ENCODE results near the gene SCAF8.

Gene SCAF8

DNA sequence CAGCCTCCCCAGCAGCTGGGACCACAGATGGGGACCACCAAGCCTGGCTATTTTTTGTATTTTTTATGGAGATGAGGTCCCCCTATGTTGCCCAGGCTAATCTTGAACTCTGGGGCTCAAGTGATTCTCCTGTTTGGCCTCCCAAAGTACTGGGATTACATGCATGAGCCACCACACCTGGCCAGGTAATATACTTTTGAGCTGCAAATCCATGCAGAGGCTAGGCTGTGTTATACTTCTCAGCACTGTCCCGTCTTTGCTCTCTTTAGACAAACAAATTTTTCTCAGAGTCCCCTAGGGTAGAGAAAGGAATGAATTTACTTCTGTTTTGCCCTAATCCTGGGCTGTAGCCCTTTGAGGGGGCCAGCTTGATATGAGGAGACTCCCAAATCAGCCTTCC lies 13.4 kb upstream of the SCAF8 start:
- Histone ChIP-seq H3K4me3 (ENCODE audit: low read length) (no peak overlapping the region), H4K20me1 (ENCODE audit: insufficient read depth, low read length) (no peaks in the 10 kb centered on the region), H3K27me3 (replicated peaks; ENCODE audit: insufficient read depth, low read length) (no peaks in the 10 kb centered on the region), H3F3A (ENCODE audit: insufficient read depth, low read length) (no peaks in the 10 kb centered on the region), H3K4me2 (ENCODE audit: low read depth, low read length) (no peak overlapping the region), H3K27ac (ENCODE audit: low read length) (no peak overlapping the region), H3K9ac (ENCODE audit: low read length) (no peak overlapping the region), H3K9me3 (replicated peaks; ENCODE audit: insufficient read depth, low read length) (no peaks in the 10 kb centered on the region), H3K9me2 (replicated peaks; ENCODE audit: insufficient read depth, low read length) (no peaks in the 10 kb centered on the region), H3K4me1 (ENCODE audit: low read length) (no peaks in the 10 kb centered on the region), H2AFZ (ENCODE audit: low read length) (no peak overlapping the region), H3K79me2 (ENCODE audit: low read length) (no peaks in the 10 kb centered on the region), H3K36me3 (replicated peaks; ENCODE audit: insufficient read depth, low read length) (no peaks in the 10 kb centered on the region)
- TF ChIP-seq EZH2 (optimal IDR thresholded peaks at IDR 0.05; ENCODE audit: low read depth, low read length): no peak
- no peak for DNase-seq

DNA sequence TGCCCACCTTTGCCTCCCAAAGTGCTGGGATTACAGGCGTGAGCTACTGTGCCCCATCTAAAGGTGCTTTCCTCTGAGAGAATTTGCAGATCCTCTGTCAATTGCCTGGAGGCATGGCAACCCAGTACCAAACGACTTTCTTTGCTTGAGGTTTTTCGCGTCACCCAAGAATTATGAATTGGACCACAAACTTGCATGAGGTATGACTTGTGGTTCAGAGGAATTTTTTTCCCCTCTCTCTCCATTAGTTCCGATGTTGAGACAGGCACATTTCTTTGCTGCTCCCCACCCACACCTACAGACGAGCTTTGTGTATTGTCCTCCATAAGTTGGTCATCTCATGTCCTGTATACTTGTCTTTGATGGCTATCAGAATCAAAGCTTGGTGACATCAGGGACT lies 11.8 kb upstream of the SCAF8 start:
- Histone ChIP-seq H3K27me3 (replicated peaks; ENCODE audit: insufficient read depth, low read length) (no peaks in the 10 kb centered on the region), H3F3A (ENCODE audit: insufficient read depth, low read length) (no peaks in the 10 kb centered on the region), H3K4me2 (ENCODE audit: low read depth, low read length) (no peak overlapping the region), H2AFZ (ENCODE audit: low read length) (no peak overlapping the region), H3K36me3 (replicated peaks; ENCODE audit: insufficient read depth, low read length) (no peaks in the 10 kb centered on the region), H3K9me3 (replicated peaks; ENCODE audit: insufficient read depth, low read length) (no peaks in the 10 kb centered on the region), H3K79me2 (ENCODE audit: low read length) (no peaks in the 10 kb centered on the region), H3K9ac (ENCODE audit: low read length) (no peak overlapping the region), H4K20me1 (ENCODE audit: insufficient read depth, low read length) (no peaks in the 10 kb centered on the region), H3K27ac (ENCODE audit: low read length) (no peak overlapping the region), H3K4me3 (ENCODE audit: low read length) (no peak overlapping the region), H3K9me2 (replicated peaks; ENCODE audit: insufficient read depth, low read length) (no peaks in the 10 kb centered on the region), H3K4me1 (ENCODE audit: low read length) (no peaks in the 10 kb centered on the region)
- no peak for DNase-seq
- TF ChIP-seq EZH2phosphoT487 (IDR thresholded peaks at IDR 0.05; ENCODE audit: low read length) (no peak), EZH2 (optimal IDR thresholded peaks at IDR 0.05; ENCODE audit: low read depth, low read length) (no peak)
- TF ChIP-seq, protein P1, sequence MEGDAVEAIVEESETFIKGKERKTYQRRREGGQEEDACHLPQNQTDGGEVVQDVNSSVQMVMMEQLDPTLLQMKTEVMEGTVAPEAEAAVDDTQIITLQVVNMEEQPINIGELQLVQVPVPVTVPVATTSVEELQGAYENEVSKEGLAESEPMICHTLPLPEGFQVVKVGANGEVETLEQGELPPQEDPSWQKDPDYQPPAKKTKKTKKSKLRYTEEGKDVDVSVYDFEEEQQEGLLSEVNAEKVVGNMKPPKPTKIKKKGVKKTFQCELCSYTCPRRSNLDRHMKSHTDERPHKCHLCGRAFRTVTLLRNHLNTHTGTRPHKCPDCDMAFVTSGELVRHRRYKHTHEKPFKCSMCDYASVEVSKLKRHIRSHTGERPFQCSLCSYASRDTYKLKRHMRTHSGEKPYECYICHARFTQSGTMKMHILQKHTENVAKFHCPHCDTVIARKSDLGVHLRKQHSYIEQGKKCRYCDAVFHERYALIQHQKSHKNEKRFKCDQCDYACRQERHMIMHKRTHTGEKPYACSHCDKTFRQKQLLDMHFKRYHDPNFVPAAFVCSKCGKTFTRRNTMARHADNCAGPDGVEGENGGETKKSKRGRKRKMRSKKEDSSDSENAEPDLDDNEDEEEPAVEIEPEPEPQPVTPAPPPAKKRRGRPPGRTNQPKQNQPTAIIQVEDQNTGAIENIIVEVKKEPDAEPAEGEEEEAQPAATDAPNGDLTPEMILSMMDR (IDR thresholded peaks at IDR 0.05; ENCODE audit: low read length): no peak

DNA sequence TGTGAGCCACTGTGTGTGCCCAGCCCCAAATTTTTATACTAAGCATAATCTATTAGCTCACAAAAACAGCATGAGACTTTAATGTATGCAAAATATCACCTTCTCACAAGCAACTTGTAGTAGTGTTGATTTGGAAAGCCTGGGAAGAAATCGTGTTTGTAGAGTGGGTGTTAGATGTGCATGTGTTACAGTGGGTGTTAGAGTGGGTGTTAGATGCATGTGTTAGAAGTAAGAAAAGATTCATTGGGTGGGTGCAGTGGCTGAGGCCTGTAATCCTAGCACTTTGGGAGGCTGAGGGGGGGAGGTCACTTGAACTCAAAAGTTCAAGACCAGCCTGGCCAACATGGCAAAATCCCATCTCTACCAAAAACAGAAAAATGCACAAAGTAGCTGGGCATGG lies 6.3 kb upstream of the SCAF8 start:
- H3F3A ChIP-seq (ENCODE audit: insufficient read depth, low read length): no peaks in the 10 kb centered on the region
- TF ChIP-seq EZH2phosphoT487 (IDR thresholded peaks at IDR 0.05; ENCODE audit: low read length) (no peak), EZH2 (optimal IDR thresholded peaks at IDR 0.05; ENCODE audit: low read depth, low read length) (no peak)
- TF ChIP-seq, protein P1 (IDR thresholded peaks at IDR 0.05; ENCODE audit: low read length): no peak

DNA sequence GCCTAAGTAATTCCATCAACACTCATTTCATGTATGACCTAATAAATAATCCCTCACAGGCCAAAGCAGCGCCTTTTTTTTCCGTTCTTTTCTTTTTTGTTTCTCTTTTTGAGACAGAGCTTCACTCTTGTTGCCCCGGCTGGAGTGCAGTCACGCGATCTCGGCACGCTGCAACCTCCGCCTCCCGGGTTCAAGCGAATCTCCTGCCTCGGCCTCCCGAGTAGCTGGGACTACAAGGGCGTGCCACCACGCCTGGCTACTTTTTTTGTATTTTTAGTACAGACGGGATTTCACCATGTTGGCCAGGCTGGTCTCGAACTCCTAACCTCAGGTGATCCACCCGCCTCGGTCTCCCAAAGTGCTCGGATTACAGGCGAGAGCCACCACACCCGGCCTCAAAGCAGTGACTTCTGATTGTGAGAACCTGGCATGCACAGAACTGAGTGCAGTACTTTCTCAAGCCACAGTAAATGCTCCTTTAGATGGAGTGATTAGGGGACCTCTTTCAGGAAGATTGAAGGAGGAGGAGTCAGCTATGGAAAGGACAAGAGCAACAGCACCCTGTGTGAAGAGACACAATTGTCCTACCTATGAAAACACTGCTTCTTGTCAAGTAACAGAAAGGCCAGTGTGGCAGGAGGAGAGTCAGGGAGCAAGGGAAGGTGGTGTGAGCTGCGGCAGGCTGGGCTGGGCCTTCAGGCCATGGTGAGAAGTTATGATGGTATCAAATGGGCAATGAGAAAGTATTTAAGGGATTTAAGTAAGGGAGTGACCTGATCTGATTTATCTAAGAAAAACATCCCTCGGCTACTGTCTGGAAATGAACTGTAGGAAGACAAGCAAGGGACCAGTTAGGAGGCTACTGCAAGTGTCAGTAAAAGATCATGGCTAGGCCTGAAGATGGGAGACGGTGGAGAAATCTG lies 1.7 kb upstream of the SCAF8 start:
- Histone ChIP-seq H3K36me3 (replicated peaks; ENCODE audit: insufficient read depth, low read length) (no peaks in the 10 kb centered on the region), H3K4me3 (ENCODE audit: low read length) (no peak overlapping the region), H3K9ac (ENCODE audit: low read length) (no peak overlapping the region), H2AFZ (ENCODE audit: low read length) (no peak overlapping the region), H3K79me2 (ENCODE audit: low read length) (peaks cover 25% of the 10 kb centered on the region), H4K20me1 (ENCODE audit: insufficient read depth, low read length) (no peaks in the 10 kb centered on the region), H3K27ac (ENCODE audit: low read length) (no peak overlapping the region), H3F3A (ENCODE audit: insufficient read depth, low read length) (no peaks in the 10 kb centered on the region), H3K27me3 (replicated peaks; ENCODE audit: insufficient read depth, low read length) (no peaks in the 10 kb centered on the region), H3K9me2 (replicated peaks; ENCODE audit: insufficient read depth, low read length) (no peaks in the 10 kb centered on the region), H3K4me1 (ENCODE audit: low read length) (no peaks in the 10 kb centered on the region), H3K4me2 (ENCODE audit: low read depth, low read length) (no peak overlapping the region), H3K9me3 (replicated peaks; ENCODE audit: insufficient read depth, low read length) (no peaks in the 10 kb centered on the region)
- DNase-seq: no peak
- TF ChIP-seq EZH2 (optimal IDR thresholded peaks at IDR 0.05; ENCODE audit: low read depth, low read length) (no peak), EZH2phosphoT487 (IDR thresholded peaks at IDR 0.05; ENCODE audit: low read length) (no peak)
- TF ChIP-seq, protein P1 (IDR thresholded peaks at IDR 0.05; ENCODE audit: low read length): no peak

More for the DNA sequence above, 6.3 kb upstream of the SCAF8 start:
- DNase-seq: no peak
- H3K4me1 ChIP-seq (ENCODE audit: low read length): no peaks in the 10 kb centered on the region
- H4K20me1 ChIP-seq (ENCODE audit: insufficient read depth, low read length): no peaks in the 10 kb centered on the region
- no peaks in the 10 kb centered on the region for H3K9me3 ChIP-seq (replicated peaks; ENCODE audit: insufficient read depth, low read length)
- H3K36me3 ChIP-seq (replicated peaks; ENCODE audit: insufficient read depth, low read length): no peaks in the 10 kb centered on the region
- no peak overlapping the region for H3K4me2 ChIP-seq (ENCODE audit: low read depth, low read length)
- H3K79me2 ChIP-seq (ENCODE audit: low read length): no peaks in the 10 kb centered on the region
- no peak overlapping the region for H3K4me3 ChIP-seq (ENCODE audit: low read length)
- H2AFZ ChIP-seq (ENCODE audit: low read length): no peak overlapping the region
- no peak overlapping the region for H3K9ac ChIP-seq (ENCODE audit: low read length)
- no peak overlapping the region for H3K27ac ChIP-seq (ENCODE audit: low read length)
- no peaks in the 10 kb centered on the region for H3K27me3 ChIP-seq (replicated peaks; ENCODE audit: insufficient read depth, low read length)
- H3K9me2 ChIP-seq (replicated peaks; ENCODE audit: insufficient read depth, low read length): no peaks in the 10 kb centered on the region

Data from MM.1S (cell line).